ENCODE results near the gene ZBTB7C. TPM values are rescaled to one million over a fixed set of nuclear protein-coding genes. Genes with fewer than 3 reads are reported as not detected.

Gene ZBTB7C
- total RNA-seq, 1 experiment from 2014 or later, result 0.32 TPM

DNA sequence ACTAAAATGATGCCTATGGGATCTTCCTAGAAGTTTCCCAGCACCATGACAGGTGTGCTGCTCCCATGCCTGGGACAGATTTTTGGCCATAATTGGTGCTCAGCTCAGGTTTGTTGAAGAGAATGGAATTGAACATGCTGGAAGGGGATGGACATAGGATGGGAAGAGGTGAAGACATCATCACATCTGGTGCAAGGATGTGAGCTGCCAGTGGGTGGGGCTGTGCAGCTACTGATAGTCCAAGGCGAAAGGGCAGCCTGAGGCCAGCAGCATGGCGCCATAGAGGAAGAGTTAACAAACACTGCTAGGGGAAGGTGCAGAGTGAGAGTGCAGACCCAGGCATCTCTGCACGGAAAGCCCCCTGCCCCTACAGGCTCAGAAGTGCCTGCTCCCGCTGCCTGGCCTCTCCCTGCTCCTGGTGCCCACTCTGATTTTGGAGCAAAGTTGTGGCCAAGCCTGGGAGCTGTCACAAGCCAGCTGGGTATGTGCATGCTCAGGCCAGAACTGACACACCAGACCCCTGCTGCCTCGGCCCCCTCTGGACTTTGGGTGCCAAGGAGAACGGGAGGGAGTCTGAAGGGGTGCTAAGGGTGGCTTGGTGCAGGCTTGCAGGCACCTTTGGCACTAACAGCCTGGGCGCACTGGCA is 178.6 kb downstream of the ZBTB7C start:
- no peaks in the 10 kb centered on the region for H3K36me3 ChIP-seq (ENCODE audit: insufficient read depth, low read length, poor library complexity, severe bottlenecking)
- no peak overlapping the region for H3K4me3 ChIP-seq (ENCODE audit: low read depth, low read length, poor library complexity, severe bottlenecking)
- H3K27ac ChIP-seq (ENCODE audit: low read depth, low read length, poor library complexity, severe bottlenecking), result no peak overlapping the region
- ChIA-PET POLR2A (ENCODE audit: low non-redundant PET) (no interaction called here), CTCF (no interaction called here)
- peaks cover 10% of the 10 kb centered on the region for H3K27me3 ChIP-seq (replicated peaks; ENCODE audit: insufficient read depth, low read depth, low read length, poor library complexity)
- BruUV-seq (replicated peaks), result no TSS peak
- H3K4me1 ChIP-seq (ENCODE audit: insufficient read depth, low read length, poor library complexity, severe bottlenecking), result peaks cover 9% of the 10 kb centered on the region
- no peaks in the 10 kb centered on the region for H3K9me3 ChIP-seq (ENCODE audit: low read depth, low read length, poor library complexity, severe bottlenecking)
- TF ChIP-seq EZH2 (IDR thresholded peaks at IDR 0.05; ENCODE audit: borderline replicate concordance, low read depth, low read length, poor library complexity, severe bottlenecking), result no peak
- TF ChIP-seq, protein P1, sequence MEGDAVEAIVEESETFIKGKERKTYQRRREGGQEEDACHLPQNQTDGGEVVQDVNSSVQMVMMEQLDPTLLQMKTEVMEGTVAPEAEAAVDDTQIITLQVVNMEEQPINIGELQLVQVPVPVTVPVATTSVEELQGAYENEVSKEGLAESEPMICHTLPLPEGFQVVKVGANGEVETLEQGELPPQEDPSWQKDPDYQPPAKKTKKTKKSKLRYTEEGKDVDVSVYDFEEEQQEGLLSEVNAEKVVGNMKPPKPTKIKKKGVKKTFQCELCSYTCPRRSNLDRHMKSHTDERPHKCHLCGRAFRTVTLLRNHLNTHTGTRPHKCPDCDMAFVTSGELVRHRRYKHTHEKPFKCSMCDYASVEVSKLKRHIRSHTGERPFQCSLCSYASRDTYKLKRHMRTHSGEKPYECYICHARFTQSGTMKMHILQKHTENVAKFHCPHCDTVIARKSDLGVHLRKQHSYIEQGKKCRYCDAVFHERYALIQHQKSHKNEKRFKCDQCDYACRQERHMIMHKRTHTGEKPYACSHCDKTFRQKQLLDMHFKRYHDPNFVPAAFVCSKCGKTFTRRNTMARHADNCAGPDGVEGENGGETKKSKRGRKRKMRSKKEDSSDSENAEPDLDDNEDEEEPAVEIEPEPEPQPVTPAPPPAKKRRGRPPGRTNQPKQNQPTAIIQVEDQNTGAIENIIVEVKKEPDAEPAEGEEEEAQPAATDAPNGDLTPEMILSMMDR (conservative IDR thresholded peaks at IDR 0.05; ENCODE audit: low read depth, low read length), result peak; percentile 68
- DNase-seq (ENCODE audit: low spot score), result peak; percentile 60
- intact Hi-C loops (cut with micrococcal nuclease; ENCODE audit: unreplicated experiment), result loop anchor here (2.0 kb wide), 1 partner anchor 216 kb away; no protein-coding TSS in a partner anchor

DNA sequence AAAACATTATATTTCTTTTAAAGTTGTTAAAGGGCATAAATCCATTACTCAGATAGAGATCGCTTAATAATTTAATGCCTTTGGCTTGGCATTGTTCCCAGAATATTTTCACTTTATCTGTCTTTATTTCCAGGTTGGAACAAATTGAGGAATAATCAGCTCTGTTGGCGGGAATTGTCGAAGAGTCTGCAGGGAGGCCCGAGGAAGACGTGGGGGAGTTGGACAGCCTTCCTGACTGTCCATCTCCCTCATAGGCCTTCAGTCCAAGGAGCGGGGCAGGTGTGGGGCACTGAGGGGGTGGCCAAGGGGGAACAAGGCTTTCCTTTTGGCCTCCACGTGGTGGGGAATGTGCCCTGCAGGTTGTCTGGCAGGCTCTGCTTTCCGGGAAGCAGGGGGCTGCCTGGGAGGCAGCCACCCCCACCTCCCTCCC is 179.6 kb downstream of the ZBTB7C start:
- intact Hi-C loops (cut with micrococcal nuclease; ENCODE audit: unreplicated experiment), result no loop called here
- ChIA-PET CTCF (no interaction called here), POLR2A (ENCODE audit: low non-redundant PET) (no interaction called here)
- H3K36me3 ChIP-seq (ENCODE audit: insufficient read depth, low read length, poor library complexity, severe bottlenecking), result no peaks in the 10 kb centered on the region
- no TSS peak for BruUV-seq (replicated peaks)
- H3K27ac ChIP-seq (ENCODE audit: low read depth, low read length, poor library complexity, severe bottlenecking), result no peak overlapping the region
- DNase-seq (ENCODE audit: low spot score), result peak; percentile 10
- TF ChIP-seq, protein P1 (conservative IDR thresholded peaks at IDR 0.05; ENCODE audit: low read depth, low read length), result no peak
- H3K27me3 ChIP-seq (replicated peaks; ENCODE audit: insufficient read depth, low read depth, low read length, poor library complexity), result peaks cover 3% of the 10 kb centered on the region
- H3K9me3 ChIP-seq (ENCODE audit: low read depth, low read length, poor library complexity, severe bottlenecking), result no peaks in the 10 kb centered on the region
- H3K4me1 ChIP-seq (ENCODE audit: insufficient read depth, low read length, poor library complexity, severe bottlenecking), result peaks cover 9% of the 10 kb centered on the region
- H3K4me3 ChIP-seq (ENCODE audit: low read depth, low read length, poor library complexity, severe bottlenecking), result no peak overlapping the region

DNA sequence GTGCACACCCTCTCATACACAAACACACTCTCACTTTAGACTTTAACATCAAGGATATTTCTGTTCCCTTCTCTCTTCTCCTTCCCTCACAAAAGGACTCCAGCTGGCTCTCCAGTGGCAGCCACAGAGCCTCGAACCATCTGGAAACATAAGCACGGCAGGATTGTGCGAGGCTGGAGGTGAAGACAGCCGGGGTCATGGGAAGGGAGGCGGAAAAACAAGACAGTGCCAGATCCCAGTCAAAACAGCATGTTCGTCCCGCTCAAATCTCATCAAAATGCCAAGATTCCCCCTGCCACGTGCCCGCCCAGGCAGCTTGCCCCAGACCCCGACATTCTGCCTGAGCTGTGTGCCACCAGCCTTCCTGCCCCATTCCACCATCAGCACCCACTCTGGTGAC is 180.3 kb downstream of the ZBTB7C start:
- POLR2A ChIA-PET (ENCODE audit: low non-redundant PET), result no interaction called here
- no TSS peak for BruUV-seq (replicated peaks)

More for the DNA sequence above, 180.3 kb downstream of the ZBTB7C start:
- Histone ChIP-seq H3K36me3 (ENCODE audit: insufficient read depth, low read length, poor library complexity, severe bottlenecking) (no peaks in the 10 kb centered on the region), H3K27ac (ENCODE audit: low read depth, low read length, poor library complexity, severe bottlenecking) (no peak overlapping the region), H3K4me1 (ENCODE audit: insufficient read depth, low read length, poor library complexity, severe bottlenecking) (peaks cover 9% of the 10 kb centered on the region), H3K27me3 (replicated peaks; ENCODE audit: insufficient read depth, low read depth, low read length, poor library complexity) (no peaks in the 10 kb centered on the region), H3K4me3 (ENCODE audit: low read depth, low read length, poor library complexity, severe bottlenecking) (no peak overlapping the region), H3K9me3 (ENCODE audit: low read depth, low read length, poor library complexity, severe bottlenecking) (no peaks in the 10 kb centered on the region)
- no peak for DNase-seq (ENCODE audit: low spot score)
- intact Hi-C loops (cut with micrococcal nuclease; ENCODE audit: unreplicated experiment), result no loop called here
- no peak for TF ChIP-seq EZH2 (IDR thresholded peaks at IDR 0.05; ENCODE audit: borderline replicate concordance, low read depth, low read length, poor library complexity, severe bottlenecking)
- TF ChIP-seq, protein P1 (conservative IDR thresholded peaks at IDR 0.05; ENCODE audit: low read depth, low read length), result no peak
- CTCF ChIA-PET, result no interaction called here
